Neural cell (in vitro differentiated cells): ENCODE measurements around the gene A2ML1. TPM values are rescaled to one million over a fixed set of nuclear protein-coding genes. Genes with fewer than 3 reads are reported as not detected.
"Not testable (repeated sequence)": the region's sequence is repeated elsewhere in the genome, so short reads cannot be mapped to it uniquely, and the experiment has no call there.

ENCODE experiments used
- H2AFZ ChIP-seq: fragments of 200-600, 300-800 bp; sonication (generic), shearing (Covaris generic); 2 replicates; pipeline ENCODE4 v1.6.0; 2014; ENCODE audit warnings: low read depth, mild to moderate bottlenecking, antibody characterized with exemption, low read length, moderate library complexity
- H3F3A ChIP-seq: fragments of 200-600 bp; shearing (Covaris generic); 2 replicates; pipeline ENCODE4 v1.6.1; 2016; ENCODE audit warnings: mild to moderate bottlenecking, moderate library complexity, mixed read lengths, antibody characterized with exemption, low read length; ENCODE audit not compliant: insufficient read depth, poor library complexity, severe bottlenecking
- H3K27ac ChIP-seq: fragments of 200-600, 300-800 bp; sonication (generic), shearing (Covaris generic); 2 replicates; pipeline ENCODE4 v1.5.1; 2014; ENCODE audit warnings: mild to moderate bottlenecking, low read length, moderate library complexity
- H3K27me3 ChIP-seq: fragments of 300-800, 200-600 bp; sonication (generic), shearing (Covaris generic); 2 replicates; pipeline ENCODE4 v1.6.0; 2014; ENCODE audit warnings: mild to moderate bottlenecking, low read depth, low read length, moderate library complexity; ENCODE audit not compliant: insufficient read depth
- H3K36me3 ChIP-seq: fragments of 300-800, 200-600 bp; sonication (generic), shearing (Covaris generic); 2 replicates; pipeline ENCODE4 v1.5.1; 2014; ENCODE audit warnings: mild to moderate bottlenecking, antibody characterized with exemption, low read length, moderate library complexity; ENCODE audit not compliant: insufficient read depth
- H3K4me2 ChIP-seq: fragments of 300-800, 200-600 bp; sonication (generic), shearing (Covaris generic); 2 replicates; pipeline ENCODE4 v1.6.0; 2014; ENCODE audit warnings: mild to moderate bottlenecking, low read length
- H3K4me3 ChIP-seq: fragments of 300-800, 200-600 bp; sonication (generic), shearing (Covaris generic); 2 replicates; pipeline ENCODE4 v1.5.1; 2014; ENCODE audit warnings: mild to moderate bottlenecking, low read length, moderate library complexity
- H3K79me2 ChIP-seq: fragments of 200-600 bp; shearing (Covaris generic); replicated peaks from 2 replicates; pipeline ENCODE4 v1.6.0; 2014; ENCODE audit warnings: mild to moderate bottlenecking, low read length, moderate library complexity; ENCODE audit not compliant: insufficient read depth
- H3K9ac ChIP-seq: fragments of 300-800, 200-600 bp; sonication (generic), shearing (Covaris generic); 2 replicates; pipeline ENCODE4 v1.6.1; 2016; ENCODE audit warnings: mild to moderate bottlenecking, low read length, mixed read lengths
- H3K9me2 ChIP-seq: fragments of 200-600 bp; shearing (Covaris generic); 2 replicates; pipeline ENCODE4 v1.6.1; 2016; ENCODE audit warnings: mild to moderate bottlenecking, low read length, mixed read lengths; ENCODE audit not compliant: insufficient read depth
- H3K9me3 ChIP-seq: fragments of 200-600, 300-800 bp; sonication (generic), shearing (Covaris generic); 2 replicates; pipeline ENCODE4 v1.6.1; 2016; ENCODE audit warnings: mild to moderate bottlenecking, mixed run types, low read length, moderate library complexity, mixed read lengths
- H4K20me1 ChIP-seq: fragments of 200-600 bp; shearing (Covaris generic); 2 replicates; pipeline ENCODE4 v1.6.1; 2016; ENCODE audit warnings: mild to moderate bottlenecking, mixed run types; ENCODE audit not compliant: insufficient read depth
- CTCF ChIP-seq: fragments of 450-650 bp; IDR thresholded peaks from 2 replicates; pipeline ENCODE4 v1.5.1; 2014; ENCODE audit warnings: antibody characterized with exemption, mild to moderate bottlenecking, moderate library complexity; ENCODE audit not compliant: poor library complexity, severe bottlenecking
- EP300 ChIP-seq: fragments of 450-650 bp; conservative IDR thresholded peaks from 2 replicates; pipeline ENCODE4 v1.6.1; 2014; ENCODE audit warnings: antibody characterized with exemption, mild to moderate bottlenecking, moderate library complexity; ENCODE audit not compliant: poor library complexity, severe bottlenecking
- EZH2 ChIP-seq: fragments of 200-600, 300-800 bp; shearing (Covaris generic), sonication (generic); IDR thresholded peaks from 2 replicates; pipeline ENCODE4 v1.6.1; 2014; ENCODE audit warnings: antibody characterized with exemption, low read length, borderline replicate concordance, mild to moderate bottlenecking; ENCODE audit not compliant: insufficient read depth, poor library complexity, severe bottlenecking
- MXI1 ChIP-seq: fragments of 450-650 bp; conservative IDR thresholded peaks from 2 replicates; pipeline ENCODE4 v1.6.1; 2014; ENCODE audit warnings: antibody characterized with exemption, mild to moderate bottlenecking; ENCODE audit not compliant: poor library complexity, severe bottlenecking
- POLR2AphosphoS5 ChIP-seq: IDR thresholded peaks from 2 replicates; pipeline ENCODE4 v1.6.1; 2012
- RAD21 ChIP-seq: fragments of 450-650 bp; conservative IDR thresholded peaks from 2 replicates; pipeline ENCODE4 v1.6.1; 2014; ENCODE audit warnings: antibody characterized with exemption, mild to moderate bottlenecking, moderate library complexity
- REST ChIP-seq: IDR thresholded peaks from 2 replicates; pipeline ENCODE4 v1.6.1; 2012; ENCODE audit warnings: borderline replicate concordance
- SMC3 ChIP-seq: fragments of 450-650 bp; conservative IDR thresholded peaks from 2 replicates; pipeline ENCODE4 v1.6.1; 2014; ENCODE audit warnings: antibody characterized with exemption, mild to moderate bottlenecking, moderate library complexity; ENCODE audit not compliant: poor library complexity
- TAF1 ChIP-seq: IDR thresholded peaks from 2 replicates; pipeline ENCODE4 v1.6.1; 2012; ENCODE audit warnings: low read depth
- polyA plus RNA-seq: library from polyadenylated mRNA; depleted of rRNA; stranded (reverse); fragments of >200 nt; gene quantifications from 2 replicates; pipeline ENCODE4 v1.2.3, GENCODE V29; 2014

Gene A2ML1
- polyA plus RNA-seq, 1 donor from 2014 or later = not detected

- Histone ChIP-seq H3K9me3 (no peaks in the 10 kb centered on the region), H3F3A (no peaks in the 10 kb centered on the region), H3K9ac (no peak overlapping the region), H4K20me1 (no peaks in the 10 kb centered on the region), H3K9me2 (no peaks in the 10 kb centered on the region), H3K4me3 (no peak overlapping the region), H3K27ac (no peak overlapping the region), H3K36me3 (no peaks in the 10 kb centered on the region), H2AFZ (no peak overlapping the region), H3K27me3 (no peaks in the 10 kb centered on the region), H3K79me2 (no peaks in the 10 kb centered on the region), H3K4me2 (no peak overlapping the region)
- TF ChIP-seq EZH2 (no peak), CTCF (no peak), MXI1 (no peak), EP300 (no peak), REST (no peak), SMC3 (no peak), RAD21 (no peak)
Observed at GRCh38 chr12:8852119-8852518, 29.7 kb downstream of the A2ML1 start.

- no peak overlapping the region for H3K27ac ChIP-seq
- no peak overlapping the region for H3K9ac ChIP-seq
- no peak overlapping the region for H2AFZ ChIP-seq
- H3K9me2 ChIP-seq = no peaks in the 10 kb centered on the region
- no peaks in the 10 kb centered on the region for H3F3A ChIP-seq
- no peaks in the 10 kb centered on the region for H3K9me3 ChIP-seq
- H3K4me2 ChIP-seq = no peak overlapping the region
- no peaks in the 10 kb centered on the region for H4K20me1 ChIP-seq
- TF ChIP-seq EZH2 (no peak), SMC3 (no peak), TAF1 (no peak), CTCF (no peak), MXI1 (no peak), REST (no peak), RAD21 (no peak), POLR2AphosphoS5 (no peak), EP300 (no peak)
- no peaks in the 10 kb centered on the region for H3K27me3 ChIP-seq
- H3K36me3 ChIP-seq = no peaks in the 10 kb centered on the region
- no peak overlapping the region for H3K4me3 ChIP-seq
- no peaks in the 10 kb centered on the region for H3K79me2 ChIP-seq
Observed at GRCh38 chr12:8855891-8856290, 33.5 kb downstream of the A2ML1 start.

- not testable (repeated sequence) for H3K27ac ChIP-seq, H3K79me2 ChIP-seq
Observed at GRCh38 chr12:8859448-8859847, 37.0 kb downstream of the A2ML1 start.

More at GRCh38 chr12:8859448-8859847, 37.0 kb downstream of the A2ML1 start:
- not testable (repeated sequence) for H3F3A ChIP-seq, H3K36me3 ChIP-seq, H3K27me3 ChIP-seq, H3K9me2 ChIP-seq, H3K9ac ChIP-seq, H3K4me3 ChIP-seq, H3K9me3 ChIP-seq, H3K4me2 ChIP-seq, H2AFZ ChIP-seq, H4K20me1 ChIP-seq
